HUES48 (cell line): ENCODE measurements around the gene SRPX.

Experiments
- H3K27ac ChIP-seq: one replicate; pipeline ENCODE4 v1.7.0; 2013; ENCODE audit warnings: low read depth, low read length, inconsistent platforms
- H3K27me3 ChIP-seq: 2 replicates; pipeline ENCODE4 v1.6.1; 2013; ENCODE audit warnings: mild to moderate bottlenecking, low read length; ENCODE audit not compliant: control insufficient read depth, insufficient read depth
- H3K36me3 ChIP-seq: 2 replicates; pipeline ENCODE4 v1.6.1; 2013; ENCODE audit warnings: low read length; ENCODE audit not compliant: control insufficient read depth, insufficient read depth
- H3K4me1 ChIP-seq: 2 replicates; pipeline ENCODE4 v1.6.1; 2013; ENCODE audit warnings: mild to moderate bottlenecking, low read length; ENCODE audit not compliant: control insufficient read depth, insufficient read depth
- H3K4me3 ChIP-seq: 2 replicates; pipeline ENCODE4 v1.5.1; 2013; ENCODE audit warnings: mild to moderate bottlenecking, low read depth, low read length
- H3K9ac ChIP-seq: 2 replicates; pipeline ENCODE4 v1.6.1; 2013; ENCODE audit warnings: mild to moderate bottlenecking, low read depth, low read length, moderate library complexity
- H3K9me3 ChIP-seq: 2 replicates; pipeline ENCODE4 v1.6.1; 2013; ENCODE audit warnings: low read length; ENCODE audit not compliant: control insufficient read depth, insufficient read depth

Gene SRPX

DNA sequence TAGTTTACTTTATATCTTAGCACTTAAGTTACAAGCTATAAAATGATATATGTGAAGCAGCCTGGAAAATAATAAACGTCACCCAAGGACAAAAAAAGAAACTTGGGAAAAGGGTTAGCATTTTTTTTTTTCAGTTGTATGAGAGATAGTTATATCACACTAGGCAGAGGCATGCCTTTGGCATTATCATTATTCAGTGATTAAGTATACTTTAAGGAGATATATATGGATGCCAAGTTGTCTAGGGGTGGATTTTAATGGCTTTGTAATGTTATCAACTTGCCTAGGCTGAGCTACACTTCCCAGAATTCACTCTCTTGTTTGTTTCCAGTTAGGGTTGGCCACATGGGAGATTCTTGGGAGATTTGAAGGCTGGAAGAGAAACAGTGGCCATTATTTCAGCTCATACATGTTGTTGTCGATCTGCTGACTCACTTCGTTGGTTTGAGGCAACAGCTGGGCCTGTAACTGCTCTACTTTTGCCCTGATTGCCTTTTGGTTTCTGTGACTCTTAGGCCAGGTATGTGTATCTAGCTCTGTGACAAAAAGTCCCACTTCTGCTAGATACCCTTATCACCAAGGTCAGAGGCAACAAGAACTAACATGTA, 11.5 kb upstream of the SRPX start:
- no peak overlapping the region for H3K27ac ChIP-seq
- H3K9me3 ChIP-seq = no peaks in the 10 kb centered on the region
- no peak overlapping the region for H3K4me3 ChIP-seq
- no peak overlapping the region for H3K9ac ChIP-seq
- H3K27me3 ChIP-seq = no peaks in the 10 kb centered on the region
- peaks cover 9% of the 10 kb centered on the region for H3K4me1 ChIP-seq
- no peaks in the 10 kb centered on the region for H3K36me3 ChIP-seq

DNA sequence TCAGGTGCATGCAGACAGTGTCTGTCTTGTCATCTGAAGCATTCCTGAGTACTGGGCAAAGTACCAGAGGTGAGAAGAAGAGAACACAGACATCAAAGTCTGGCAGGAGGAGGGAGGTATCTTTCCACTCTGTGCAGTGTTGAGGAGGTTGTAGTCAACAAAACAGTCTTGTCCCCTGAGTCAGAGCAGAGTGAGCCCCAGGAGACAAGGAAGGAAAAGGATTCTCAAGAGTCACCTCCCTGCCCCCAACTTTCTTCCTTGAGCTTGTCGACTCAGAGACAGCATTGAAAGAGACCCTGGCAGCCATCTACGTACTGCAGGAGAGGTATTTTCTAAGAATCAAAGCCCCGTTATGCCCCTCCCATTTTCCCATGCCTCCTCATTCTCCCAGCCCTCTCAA, 4.4 kb upstream of the SRPX start:
- H3K27ac ChIP-seq = no peak overlapping the region
- no peaks in the 10 kb centered on the region for H3K9me3 ChIP-seq
- no peaks in the 10 kb centered on the region for H3K36me3 ChIP-seq
- peaks cover 12% of the 10 kb centered on the region for H3K4me1 ChIP-seq
- no peak overlapping the region for H3K4me3 ChIP-seq
- H3K9ac ChIP-seq = no peak overlapping the region
- peaks cover 39% of the 10 kb centered on the region for H3K27me3 ChIP-seq

GRCh38 chrX:38224160-38224559, 3.5 kb upstream of the SRPX start:
- Histone ChIP-seq H3K9ac (no peak overlapping the region), H3K4me1 (peaks cover 12% of the 10 kb centered on the region), H3K9me3 (no peaks in the 10 kb centered on the region), H3K4me3 (no peak overlapping the region), H3K36me3 (no peaks in the 10 kb centered on the region), H3K27ac (no peak overlapping the region), H3K27me3 (peaks cover 48% of the 10 kb centered on the region)

DNA sequence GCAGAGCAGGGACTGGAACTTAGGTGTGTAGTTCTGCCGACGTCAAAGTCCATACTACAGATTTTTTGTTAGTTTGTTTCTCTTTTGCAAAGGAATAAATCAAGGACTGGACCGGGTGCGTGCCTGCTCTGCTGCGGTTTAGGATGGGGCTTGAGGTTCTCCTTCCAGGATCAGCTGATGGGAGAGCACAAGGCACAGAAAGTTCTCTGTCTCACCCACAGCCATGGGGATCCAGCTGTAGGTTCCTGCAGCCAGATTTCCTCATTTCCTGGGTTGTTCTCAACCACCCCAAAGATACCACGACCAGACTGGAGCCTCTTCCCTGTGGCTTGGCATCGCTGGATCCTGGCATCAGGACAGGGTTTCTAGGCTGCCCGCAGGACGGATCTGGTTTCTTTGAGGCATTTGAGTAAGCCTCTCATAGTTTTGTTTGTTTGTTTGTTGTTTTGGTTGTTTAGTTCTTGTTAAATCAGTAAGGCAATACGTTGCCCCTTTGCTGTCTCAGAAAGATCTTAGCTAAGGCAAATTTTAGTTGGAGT, 789 bp upstream of the SRPX start:
- Histone ChIP-seq H3K9me3 (no peaks in the 10 kb centered on the region), H3K27ac (no peak overlapping the region), H3K4me1 (peaks cover 12% of the 10 kb centered on the region), H3K9ac (no peak overlapping the region), H3K27me3 (peaks cover 58% of the 10 kb centered on the region), H3K4me3 (peak overlapping the region; percentile 64), H3K36me3 (no peaks in the 10 kb centered on the region)

DNA sequence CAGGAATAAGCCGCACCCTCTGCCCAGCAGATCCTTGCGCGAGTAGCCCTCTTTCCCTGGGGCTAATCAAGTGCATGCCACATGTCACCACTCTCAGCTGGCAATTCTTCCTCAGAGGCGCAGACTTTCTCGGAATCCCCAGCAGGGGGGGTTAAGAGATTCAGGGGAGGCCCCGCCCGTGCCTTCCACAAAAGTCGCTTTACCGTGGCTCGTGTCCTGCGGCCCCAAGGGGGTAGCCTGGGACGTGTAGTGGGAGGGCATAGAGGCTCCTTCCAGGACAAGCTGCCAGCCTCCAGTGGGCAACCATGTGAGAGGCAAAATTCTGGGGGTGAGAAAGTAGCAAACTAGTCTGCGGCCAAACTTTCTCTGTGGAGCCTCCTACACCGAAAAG, 652 bp downstream of the SRPX start:
- H3K36me3 ChIP-seq = no peaks in the 10 kb centered on the region
- peaks cover 55% of the 10 kb centered on the region for H3K27me3 ChIP-seq
- H3K4me1 ChIP-seq = peaks cover 6% of the 10 kb centered on the region
- 0 out of 2 replicates have a peak overlapping the region, but pooled peaks have one; percentile 15 for H3K9ac ChIP-seq
- no peak overlapping the region for H3K27ac ChIP-seq
- no peaks in the 10 kb centered on the region for H3K9me3 ChIP-seq
- H3K4me3 ChIP-seq = peak overlapping the region; percentile 64

GRCh38 chrX:38216642-38217041, 4.0 kb downstream of the SRPX start:
- Histone ChIP-seq H3K36me3 (no peaks in the 10 kb centered on the region), H3K4me1 (0 out of 2 replicates have a peak, but pooled peaks cover 5% of the 10 kb centered on the region), H3K4me3 (no peak overlapping the region), H3K9ac (no peak overlapping the region), H3K9me3 (no peaks in the 10 kb centered on the region), H3K27me3 (peaks cover 34% of the 10 kb centered on the region), H3K27ac (no peak overlapping the region)

DNA sequence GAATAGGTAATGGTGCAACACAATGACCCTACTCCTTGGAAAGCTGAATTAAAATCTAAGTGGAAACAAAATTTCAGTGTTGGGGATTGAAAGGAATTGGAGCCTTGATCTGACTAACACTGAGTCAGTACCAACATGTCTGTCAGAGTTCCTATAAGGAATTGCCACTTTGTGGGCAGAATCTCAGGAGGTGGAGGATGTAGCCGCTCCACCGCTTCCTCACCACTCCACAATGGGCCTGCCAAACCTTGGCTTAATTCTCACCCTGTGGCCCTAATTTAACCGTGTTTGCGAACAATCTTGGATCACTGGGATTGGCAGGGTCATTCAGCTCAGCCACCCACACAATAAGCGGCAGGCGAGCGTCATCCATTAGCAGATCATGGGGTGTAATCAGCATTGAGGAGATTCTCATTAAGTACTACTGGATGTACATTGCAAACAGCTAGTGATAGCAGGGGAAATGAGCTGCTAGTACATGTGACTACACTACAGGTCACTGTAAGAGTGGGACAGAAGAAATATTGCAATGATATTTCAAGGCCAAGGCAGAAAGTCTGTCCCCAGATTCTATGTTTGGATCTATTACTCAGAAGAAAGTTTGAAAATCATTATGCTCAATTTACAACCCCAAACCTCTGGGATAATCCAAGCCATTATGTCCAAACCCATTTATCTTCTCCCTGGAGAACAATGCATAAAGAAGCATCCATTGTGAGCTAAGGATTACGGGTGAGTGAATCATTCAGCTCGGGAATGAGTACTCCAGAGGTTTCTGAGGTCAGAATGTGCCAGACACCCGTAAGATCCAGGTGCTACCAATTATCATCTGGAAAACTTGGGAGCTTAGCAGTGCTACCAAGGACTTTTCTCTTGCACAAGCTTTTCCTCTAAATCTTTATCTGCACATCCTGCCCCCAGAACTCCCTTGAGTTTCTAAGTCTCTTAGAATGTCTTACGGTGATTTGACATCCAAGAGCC, 5.8 kb downstream of the SRPX start:
- Histone ChIP-seq H3K4me1 (peaks cover under 1% of the 10 kb centered on the region; the same call in 1 of the 2 replicates), H3K9ac (no peak overlapping the region), H3K9me3 (no peaks in the 10 kb centered on the region)

GRCh38 chrX:38214044-38214443, 6.6 kb downstream of the SRPX start:
- H3K27me3 ChIP-seq = peaks cover 9% of the 10 kb centered on the region
- H3K4me1 ChIP-seq = peaks cover 7% of the 10 kb centered on the region; the same call in 1 of the 2 replicates
- H3K4me3 ChIP-seq = no peak overlapping the region
- no peak overlapping the region for H3K9ac ChIP-seq
- H3K27ac ChIP-seq = no peak overlapping the region
- no peaks in the 10 kb centered on the region for H3K9me3 ChIP-seq
- H3K36me3 ChIP-seq = no peaks in the 10 kb centered on the region

More for the DNA sequence above, 5.8 kb downstream of the SRPX start:
- H3K27me3 ChIP-seq = peaks cover 17% of the 10 kb centered on the region
- no peak overlapping the region for H3K4me3 ChIP-seq
- no peak overlapping the region for H3K27ac ChIP-seq
- H3K36me3 ChIP-seq = no peaks in the 10 kb centered on the region

DNA sequence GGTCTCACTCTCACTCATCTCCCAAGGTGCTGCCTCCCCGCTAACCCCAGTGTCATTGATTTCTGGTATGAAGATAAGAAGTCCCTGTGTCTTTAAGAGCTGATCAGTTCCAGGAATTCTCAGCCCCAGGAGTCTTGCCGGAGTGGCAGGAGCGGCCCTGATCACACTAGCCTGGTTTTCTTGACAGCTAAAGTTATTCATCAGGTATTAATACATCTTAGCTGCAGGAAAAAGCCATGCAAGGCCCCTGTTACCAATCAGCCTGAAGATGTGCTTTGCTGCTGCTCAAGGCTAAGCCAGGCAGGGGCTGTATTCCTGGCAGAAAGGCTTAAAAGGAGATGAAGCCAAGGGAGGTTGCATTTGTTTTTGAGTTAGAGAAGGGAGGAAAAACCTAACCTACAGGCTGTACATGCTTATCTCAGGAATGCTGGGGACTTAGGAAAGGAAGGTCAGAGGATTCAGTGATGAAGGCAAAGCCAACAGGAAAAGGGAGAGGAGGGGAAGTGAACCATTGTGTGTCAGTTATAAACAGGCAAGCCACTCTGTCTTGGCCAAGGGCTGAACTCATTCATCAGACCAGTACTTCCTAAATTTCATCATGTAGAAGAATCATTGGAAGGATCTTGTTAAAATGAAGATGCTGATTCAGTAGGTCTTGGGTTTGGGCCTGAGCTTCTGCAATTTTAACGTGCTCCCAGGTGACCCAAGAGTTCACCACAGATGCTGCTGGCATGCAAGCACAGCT, 8.6 kb downstream of the SRPX start:
- Histone ChIP-seq H3K9me3 (no peaks in the 10 kb centered on the region), H3K27ac (no peak overlapping the region), H3K4me3 (no peak overlapping the region), H3K9ac (no peak overlapping the region), H3K27me3 (no peaks in the 10 kb centered on the region), H3K4me1 (peaks cover 7% of the 10 kb centered on the region; the same call in 1 of the 2 replicates), H3K36me3 (no peaks in the 10 kb centered on the region)

GRCh38 chrX:38206542-38206941, 14.1 kb downstream of the SRPX start:
- H3K4me3 ChIP-seq = no peak overlapping the region
- no peak overlapping the region for H3K9ac ChIP-seq
- H3K9me3 ChIP-seq = no peaks in the 10 kb centered on the region
- H3K27ac ChIP-seq = no peak overlapping the region
- H3K27me3 ChIP-seq = no peaks in the 10 kb centered on the region
- H3K4me1 ChIP-seq = peaks cover 7% of the 10 kb centered on the region; the same call in 1 of the 2 replicates
- no peaks in the 10 kb centered on the region for H3K36me3 ChIP-seq
